ENCODE data around the gene ZDHHC7.

Gene ZDHHC7

GRCh38 chr16:84947996-84948850, 63.1 kb downstream of the ZDHHC7 start:
- no peaks in the 10 kb centered on the region for H3K9me3 ChIP-seq (ENCODE audit: severe bottlenecking)
- H3K4me3 ChIP-seq (ENCODE audit: low read depth, low read length) = no peak overlapping the region
- no peaks in the 10 kb centered on the region for H3K36me3 ChIP-seq
- no peaks in the 10 kb centered on the region for H3K27me3 ChIP-seq (ENCODE audit: insufficient read depth, low read depth, severe bottlenecking)
- TF ChIP-seq, protein P1, sequence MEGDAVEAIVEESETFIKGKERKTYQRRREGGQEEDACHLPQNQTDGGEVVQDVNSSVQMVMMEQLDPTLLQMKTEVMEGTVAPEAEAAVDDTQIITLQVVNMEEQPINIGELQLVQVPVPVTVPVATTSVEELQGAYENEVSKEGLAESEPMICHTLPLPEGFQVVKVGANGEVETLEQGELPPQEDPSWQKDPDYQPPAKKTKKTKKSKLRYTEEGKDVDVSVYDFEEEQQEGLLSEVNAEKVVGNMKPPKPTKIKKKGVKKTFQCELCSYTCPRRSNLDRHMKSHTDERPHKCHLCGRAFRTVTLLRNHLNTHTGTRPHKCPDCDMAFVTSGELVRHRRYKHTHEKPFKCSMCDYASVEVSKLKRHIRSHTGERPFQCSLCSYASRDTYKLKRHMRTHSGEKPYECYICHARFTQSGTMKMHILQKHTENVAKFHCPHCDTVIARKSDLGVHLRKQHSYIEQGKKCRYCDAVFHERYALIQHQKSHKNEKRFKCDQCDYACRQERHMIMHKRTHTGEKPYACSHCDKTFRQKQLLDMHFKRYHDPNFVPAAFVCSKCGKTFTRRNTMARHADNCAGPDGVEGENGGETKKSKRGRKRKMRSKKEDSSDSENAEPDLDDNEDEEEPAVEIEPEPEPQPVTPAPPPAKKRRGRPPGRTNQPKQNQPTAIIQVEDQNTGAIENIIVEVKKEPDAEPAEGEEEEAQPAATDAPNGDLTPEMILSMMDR (IDR thresholded peaks at IDR 0.05; ENCODE audit: low read depth, low read length) = no peak
- no peak overlapping the region for H3K27ac ChIP-seq
- no peak for DNase-seq

GRCh38 chr16:84947022-84947421, 64.3 kb downstream of the ZDHHC7 start:
- Histone ChIP-seq H3K4me3 (ENCODE audit: low read depth, low read length) (no peak overlapping the region), H3K27ac (no peak overlapping the region), H3K27me3 (ENCODE audit: insufficient read depth, low read depth, severe bottlenecking) (no peaks in the 10 kb centered on the region), H3K9me3 (ENCODE audit: severe bottlenecking) (no peaks in the 10 kb centered on the region), H3K36me3 (no peaks in the 10 kb centered on the region)
- TF ChIP-seq, protein P1 (IDR thresholded peaks at IDR 0.05; ENCODE audit: low read depth, low read length) = no peak
- no peak for DNase-seq

DNA sequence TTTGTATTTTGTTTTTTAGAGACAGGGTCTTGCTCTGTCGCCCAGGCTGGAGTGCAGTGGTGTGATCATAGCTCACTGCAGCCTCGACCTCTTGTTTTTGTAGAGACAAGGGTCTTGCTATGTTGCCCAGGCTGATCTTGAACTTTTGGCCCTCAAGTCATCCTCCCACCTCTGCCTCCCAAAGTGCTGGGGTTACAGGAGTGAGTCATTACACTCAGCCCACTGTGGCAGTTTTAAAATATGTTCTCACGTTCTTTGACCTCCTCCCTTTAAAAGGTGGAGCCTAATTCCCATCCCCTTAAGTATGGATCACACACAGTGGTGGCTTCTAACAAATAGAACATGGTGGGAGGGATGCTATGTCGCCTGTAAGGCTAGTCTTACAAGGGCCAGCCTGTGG, 67.7 kb downstream of the ZDHHC7 start:
- no peak overlapping the region for H3K4me3 ChIP-seq (ENCODE audit: low read depth, low read length)
- no peaks in the 10 kb centered on the region for H3K27me3 ChIP-seq (ENCODE audit: insufficient read depth, low read depth, severe bottlenecking)
- no peaks in the 10 kb centered on the region for H3K36me3 ChIP-seq
- no peak for DNase-seq
- H3K27ac ChIP-seq = no peak overlapping the region
- TF ChIP-seq, protein P1 (IDR thresholded peaks at IDR 0.05; ENCODE audit: low read depth, low read length) = no peak
- H3K9me3 ChIP-seq (ENCODE audit: severe bottlenecking) = no peaks in the 10 kb centered on the region

DNA sequence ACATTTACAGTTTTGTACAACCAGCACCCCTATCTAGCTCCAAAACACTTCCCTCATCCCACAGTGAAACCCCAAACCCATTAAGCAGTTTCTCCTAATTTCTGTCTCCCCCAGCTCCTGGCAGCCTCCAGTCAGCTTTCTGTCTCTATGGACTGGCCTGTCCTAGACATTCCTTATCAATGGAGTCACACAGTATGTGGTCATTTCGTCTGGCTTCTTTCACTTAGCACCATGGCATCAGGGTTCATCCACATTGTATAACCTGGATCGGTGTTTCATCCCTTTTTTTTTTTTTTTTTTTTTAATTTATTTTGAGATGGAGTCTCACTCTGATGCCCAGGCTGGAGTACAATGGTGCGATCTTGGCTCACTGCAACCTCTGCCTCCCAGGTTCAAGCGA, 68.5 kb downstream of the ZDHHC7 start:
- H3K4me3 ChIP-seq (ENCODE audit: low read depth, low read length) = no peak overlapping the region
- no peaks in the 10 kb centered on the region for H3K27me3 ChIP-seq (ENCODE audit: insufficient read depth, low read depth, severe bottlenecking)
- H3K27ac ChIP-seq = no peak overlapping the region
- DNase-seq = no peak
- no peaks in the 10 kb centered on the region for H3K36me3 ChIP-seq
- no peaks in the 10 kb centered on the region for H3K9me3 ChIP-seq (ENCODE audit: severe bottlenecking)
- TF ChIP-seq, protein P1 (IDR thresholded peaks at IDR 0.05; ENCODE audit: low read depth, low read length) = no peak

- H3K9me3 ChIP-seq (ENCODE audit: severe bottlenecking) = no peaks in the 10 kb centered on the region
- no peaks in the 10 kb centered on the region for H3K27me3 ChIP-seq (ENCODE audit: insufficient read depth, low read depth, severe bottlenecking)
- H3K27ac ChIP-seq = no peak overlapping the region
- H3K36me3 ChIP-seq = no peaks in the 10 kb centered on the region
- no peak overlapping the region for H3K4me3 ChIP-seq (ENCODE audit: low read depth, low read length)
- no peak for DNase-seq
- TF ChIP-seq, protein P1 (IDR thresholded peaks at IDR 0.05; ENCODE audit: low read depth, low read length) = no peak
Observed at GRCh38 chr16:84941921-84942320, 69.4 kb downstream of the ZDHHC7 start.
